Mammary epithelial cell (primary cell): ENCODE data around the gene UBC.

Source experiments
- CTCF ChIP-seq, 2 donors: IDR thresholded peaks in 1 of 2; conservative IDR thresholded peaks in 1 of 2; 2 replicates each; pipeline ENCODE4 v1.5.1; 2011 to 2012; ENCODE audit warnings: inconsistent platforms in 2 of 2, low read length in 2 of 2, mild to moderate bottlenecking in 2 of 2, control low read depth in 1 of 2, low read depth in 1 of 2; ENCODE audit not compliant: insufficient read depth in 1 of 2; ENCODE audit errors: extremely low read depth in 1 of 2
- EZH2 ChIP-seq: IDR thresholded peaks from 2 replicates; pipeline ENCODE4 v1.6.1; 2012; ENCODE audit warnings: low read length, inconsistent platforms, borderline replicate concordance

DNA sequence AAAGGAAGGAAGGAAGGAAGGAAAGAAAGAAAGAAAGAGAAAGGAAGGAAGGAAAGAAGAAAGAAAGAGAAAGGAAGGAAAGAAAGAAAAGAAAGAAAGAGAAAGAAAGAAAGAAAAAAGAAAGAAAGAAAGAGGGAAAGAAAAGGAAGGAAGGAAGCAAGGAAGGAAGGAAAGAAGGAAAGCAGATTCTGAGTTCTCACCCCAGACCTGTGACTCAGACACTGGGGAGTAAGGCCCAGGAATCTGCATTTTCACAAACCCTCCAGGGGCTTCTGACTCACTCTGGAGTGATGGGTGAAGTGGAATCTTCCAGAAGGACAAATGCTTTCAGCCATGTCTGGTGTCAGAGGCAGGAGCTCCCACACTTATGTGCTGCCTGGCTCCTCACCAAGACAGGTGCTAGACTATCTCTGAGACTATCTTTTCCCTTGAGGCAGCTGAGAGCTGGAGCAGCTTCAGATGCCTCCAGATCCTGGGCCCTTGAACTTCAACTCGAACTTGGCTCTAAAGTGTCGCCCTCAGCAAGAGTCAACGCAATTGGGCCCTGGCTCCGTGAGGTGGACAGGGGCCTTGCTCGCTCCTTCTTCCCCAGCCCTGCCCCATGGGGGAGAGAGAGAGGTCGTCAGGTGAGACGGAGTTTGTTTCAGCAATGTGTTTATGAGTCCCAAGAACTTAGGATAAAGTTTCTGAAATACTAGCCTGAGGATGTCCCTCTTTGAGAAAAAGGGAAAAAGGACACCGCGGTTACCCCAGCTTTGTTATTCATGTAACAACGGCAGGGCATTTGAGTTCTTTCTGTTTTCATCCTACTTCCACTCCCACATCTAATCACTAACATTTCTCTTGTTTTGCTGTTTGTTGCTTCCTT, 31.0 kb downstream of the UBC start:
- TF ChIP-seq CTCF (conservative IDR thresholded peaks at IDR 0.05 in 1 of 2, IDR thresholded peaks at IDR 0.05 in 1 of 2; ENCODE audit: extremely low read depth in 1 of 2, insufficient read depth in 1 of 2, low read depth in 1 of 2, low read length in 2 of 2), result no peak
- TF ChIP-seq EZH2, result no peak
